ENCODE data around the gene DSTN. TPM values are rescaled to one million over a fixed set of nuclear protein-coding genes. Genes with fewer than 3 reads are reported as not detected.

Gene DSTN
- total and polyA plus RNA-seq, 9 of the 15 experiments (the other 6 are each of a cell fraction or from before 2014, with no cell fraction given), result 25.7 to 88.3 (median 61.0) TPM

GRCh38 chr20:17537959-17538358 is 31.9 kb upstream of the DSTN start:
- no peaks in the 10 kb centered on the region for H3K9me1 ChIP-seq (ENCODE audit: control insufficient read depth, insufficient read depth, low read length)
- TF ChIP-seq PRPF4 (IDR thresholded peaks at IDR 0.05; ENCODE audit: insufficient read depth, low read depth, low read length, poor library complexity, severe bottlenecking) (no peak), NFYB (IDR thresholded peaks at IDR 0.05; ENCODE audit: extremely low read depth, insufficient read length) (no peak), ZNF140 (CRISPR knock-in tag; IDR thresholded peaks at IDR 0.05) (no peak), ZNF280A (IDR thresholded peaks at IDR 0.05; ENCODE audit: low read depth, partially characterized antibody) (no peak), TAF7 (tag; IDR thresholded peaks at IDR 0.05) (no peak), SFPQ (IDR thresholded peaks at IDR 0.05; ENCODE audit: low read depth, low read length) (no peak), AFF4 (CRISPR knock-in tag; IDR thresholded peaks at IDR 0.05) (no peak), ZNF644 (tag; IDR thresholded peaks at IDR 0.05; ENCODE audit: low read depth) (no peak), ZBTB43 (CRISPR knock-in tag; IDR thresholded peaks at IDR 0.05) (no peak), ZNF707 (CRISPR knock-in tag; conservative IDR thresholded peaks at IDR 0.05) (no peak), EWSR1 (IDR thresholded peaks at IDR 0.05; ENCODE audit: borderline replicate concordance, low read depth, partially characterized antibody) (no peak), ZNF124 (CRISPR knock-in tag; IDR thresholded peaks at IDR 0.05) (no peak), RBM17 (IDR thresholded peaks at IDR 0.05; ENCODE audit: borderline replicate concordance, low read depth, low read length) (no peak)

More at GRCh38 chr20:17537959-17538358, 31.9 kb upstream of the DSTN start:
- Histone ChIP-seq H3K79me2 (ENCODE audit: control insufficient read depth, insufficient read depth, low read length) (no peaks in the 10 kb centered on the region), H3K4me2 (ENCODE audit: insufficient read depth, low read length) (no peak overlapping the region), H3K36me3 (ENCODE audit: control insufficient read depth, insufficient read depth, low read length) (no peaks in the 10 kb centered on the region), H2AFZ (ENCODE audit: low read depth, low read length) (no peak overlapping the region), H3K4me1 (replicated peaks in 1 of 2; ENCODE audit: control insufficient read depth in 2 of 2, insufficient read depth in 2 of 2, low read length in 2 of 2) (no peaks in the 10 kb centered on the region), H3K9ac (ENCODE audit: insufficient read depth in 1 of 2, low read depth in 2 of 2, low read length in 2 of 2) (no peak overlapping the region), H4K20me1 (replicated peaks; ENCODE audit: control insufficient read depth, insufficient read depth, low read length) (no peaks in the 10 kb centered on the region), H3K27me3 (ENCODE audit: control insufficient read depth in 2 of 2, insufficient read depth in 2 of 2, low read length in 2 of 2) (no peaks in the 10 kb centered on the region), H3K9me3 (replicated peaks; ENCODE audit: control insufficient read depth, insufficient read depth, low read depth, low read length) (no peaks in the 10 kb centered on the region), H3K27ac (ENCODE audit: extremely low read depth, low read depth, low read length) (no peak overlapping the region), H3K4me3 (no peak overlapping the region)
- CTCF ChIA-PET (ENCODE audit: low intra/inter-chr PET ratio), result interaction anchor here (3.0 kb wide), 1 partner anchor 79 kb away, joined by 23 read pairs; no protein-coding TSS in a partner anchor
- in situ Hi-C loops (cut with MboI), result no loop called here
- FAIRE-seq (no peak), ATAC-seq (no peak), DNase-seq (ENCODE audit: extremely low read depth in 1 of 4, low spot score in 3 of 4) (no peak)
- no TSS peak for BruUV-seq (replicated peaks)
- 0% methylated on average over 1 of the region's 3 CpGs for WGBS (ENCODE audit: insufficient coverage, low coverage, missing lambda C conversion rate)
- POLR2A ChIA-PET, result no interaction called here
- intact Hi-C loops (cut with micrococcal nuclease), result loop anchor here (1.0 to 10.0 kb wide), 3 partner anchors 79 to 457 kb away; no protein-coding TSS in a partner anchor
